Measurements from ENCODE around the gene PKD1L1.
"Not testable (repeated sequence)": the region's sequence is repeated elsewhere in the genome, so short reads cannot be mapped to it uniquely, and the experiment has no call there.

PKD1L1 gene

DNA sequence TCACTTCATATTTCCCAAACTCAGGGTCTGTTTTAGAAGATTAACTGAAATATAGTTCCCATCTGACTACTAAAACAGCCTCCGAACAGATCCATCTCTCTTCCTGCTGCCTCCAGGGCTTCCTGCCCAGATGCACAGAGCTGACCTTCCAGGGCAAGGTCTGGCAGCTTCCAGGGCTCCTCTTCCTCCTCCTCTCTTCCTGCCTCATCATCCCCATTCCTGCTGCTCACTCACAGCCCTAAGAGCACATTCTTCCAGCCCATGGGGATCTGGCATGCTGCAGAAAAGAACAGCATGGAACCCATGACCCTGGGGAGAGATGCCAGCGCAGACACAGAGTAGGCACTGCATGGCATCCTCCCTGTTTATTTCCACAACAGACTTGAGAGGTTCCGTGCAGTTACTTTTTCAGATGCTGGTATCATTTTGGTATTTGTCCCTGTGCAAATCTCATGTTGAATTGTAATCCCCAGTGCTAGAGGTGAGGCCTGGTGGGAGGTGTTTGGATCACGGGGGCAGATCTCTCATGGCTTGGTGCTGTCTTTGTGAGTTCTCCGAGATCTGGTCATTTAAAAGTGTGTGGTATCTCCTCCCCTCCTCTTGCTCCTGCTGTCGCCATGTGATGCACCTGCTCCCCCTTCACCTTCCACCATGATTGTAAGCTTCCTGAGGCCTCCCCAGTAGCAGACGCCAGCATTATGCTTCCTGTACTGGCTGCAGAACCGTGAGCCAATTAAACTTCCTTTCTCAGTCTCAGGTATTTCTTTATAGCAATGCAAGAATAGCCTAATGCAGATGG is 4.4 kb downstream of the PKD1L1 start:
- no peaks in the 10 kb centered on the region for H3K9me3 ChIP-seq
- H3K4me1 ChIP-seq (ENCODE audit: control insufficient read depth in 1 of 2, insufficient read depth in 1 of 2, low read depth in 1 of 2, low read length in 1 of 2): peaks cover 17 to 18% of the 10 kb centered on the region in 2 experiments
- no peaks in the 10 kb centered on the region for H3K36me3 ChIP-seq
- TF ChIP-seq, protein P1, sequence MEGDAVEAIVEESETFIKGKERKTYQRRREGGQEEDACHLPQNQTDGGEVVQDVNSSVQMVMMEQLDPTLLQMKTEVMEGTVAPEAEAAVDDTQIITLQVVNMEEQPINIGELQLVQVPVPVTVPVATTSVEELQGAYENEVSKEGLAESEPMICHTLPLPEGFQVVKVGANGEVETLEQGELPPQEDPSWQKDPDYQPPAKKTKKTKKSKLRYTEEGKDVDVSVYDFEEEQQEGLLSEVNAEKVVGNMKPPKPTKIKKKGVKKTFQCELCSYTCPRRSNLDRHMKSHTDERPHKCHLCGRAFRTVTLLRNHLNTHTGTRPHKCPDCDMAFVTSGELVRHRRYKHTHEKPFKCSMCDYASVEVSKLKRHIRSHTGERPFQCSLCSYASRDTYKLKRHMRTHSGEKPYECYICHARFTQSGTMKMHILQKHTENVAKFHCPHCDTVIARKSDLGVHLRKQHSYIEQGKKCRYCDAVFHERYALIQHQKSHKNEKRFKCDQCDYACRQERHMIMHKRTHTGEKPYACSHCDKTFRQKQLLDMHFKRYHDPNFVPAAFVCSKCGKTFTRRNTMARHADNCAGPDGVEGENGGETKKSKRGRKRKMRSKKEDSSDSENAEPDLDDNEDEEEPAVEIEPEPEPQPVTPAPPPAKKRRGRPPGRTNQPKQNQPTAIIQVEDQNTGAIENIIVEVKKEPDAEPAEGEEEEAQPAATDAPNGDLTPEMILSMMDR (IDR thresholded peaks at IDR 0.05): no peak
- H3K4me3 ChIP-seq (ENCODE audit: low read depth in 1 of 2, low read length in 1 of 2): no peak overlapping the region
- no peak overlapping the region for H3K27ac ChIP-seq
- no peaks in the 10 kb centered on the region for H3K27me3 ChIP-seq

DNA sequence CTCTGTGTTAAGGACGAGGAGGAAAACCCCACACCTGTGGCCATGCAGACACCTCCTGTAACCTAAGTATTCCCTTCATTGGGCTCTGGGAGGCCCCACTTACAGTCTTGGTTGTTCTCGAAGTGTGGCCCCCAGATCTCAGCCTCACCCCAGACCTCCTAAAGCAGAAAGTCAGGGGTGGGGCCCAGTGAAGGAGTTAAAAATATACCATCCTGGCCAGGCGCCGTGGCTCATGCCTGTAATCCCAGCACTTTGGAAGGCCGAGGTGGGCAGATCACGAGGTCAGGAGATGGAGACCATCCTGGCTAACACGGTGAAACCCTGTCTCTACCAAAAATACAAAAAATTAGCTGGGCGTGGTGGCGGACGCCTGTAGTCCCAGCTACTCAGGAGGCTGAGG is 5.6 kb downstream of the PKD1L1 start:
- peaks cover 17 to 18% of the 10 kb centered on the region in 2 experiments for H3K4me1 ChIP-seq (ENCODE audit: control insufficient read depth in 1 of 2, insufficient read depth in 1 of 2, low read depth in 1 of 2, low read length in 1 of 2)
- H3K27ac ChIP-seq; H3K27me3 ChIP-seq; H3K4me3 ChIP-seq (ENCODE audit: low read depth in 1 of 2, low read length in 1 of 2); H3K36me3 ChIP-seq; H3K9me3 ChIP-seq: not testable (repeated sequence)

DNA sequence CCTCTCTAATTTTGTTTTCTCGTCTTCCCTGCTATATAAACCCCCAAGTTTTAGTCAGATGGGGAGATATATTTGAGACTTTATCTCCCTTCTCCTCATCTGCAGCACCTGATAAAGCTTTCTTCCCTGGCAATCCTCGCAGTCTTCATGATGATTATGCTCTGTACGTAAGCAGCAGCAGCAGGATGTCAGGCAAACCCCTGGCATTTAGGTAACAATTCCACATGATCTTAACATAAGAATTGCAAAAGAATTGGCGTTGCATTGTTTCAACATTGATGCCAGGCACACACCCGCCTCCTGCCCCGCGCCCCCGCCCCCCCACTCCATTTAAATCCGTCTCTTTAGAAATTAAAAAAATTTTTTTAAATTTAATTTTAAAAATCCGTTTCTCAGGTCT is 6.1 kb downstream of the PKD1L1 start:
- H3K27ac ChIP-seq: no peak overlapping the region
- no peaks in the 10 kb centered on the region for H3K27me3 ChIP-seq
- H3K4me3 ChIP-seq (ENCODE audit: low read depth in 1 of 2, low read length in 1 of 2): no peak overlapping the region
- no peaks in the 10 kb centered on the region for H3K9me3 ChIP-seq
- H3K4me1 ChIP-seq (ENCODE audit: control insufficient read depth in 1 of 2, insufficient read depth in 1 of 2, low read depth in 1 of 2, low read length in 1 of 2): peaks cover 17 to 18% of the 10 kb centered on the region in 2 experiments
- TF ChIP-seq, protein P1 (IDR thresholded peaks at IDR 0.05): no peak
- no peaks in the 10 kb centered on the region for H3K36me3 ChIP-seq

DNA sequence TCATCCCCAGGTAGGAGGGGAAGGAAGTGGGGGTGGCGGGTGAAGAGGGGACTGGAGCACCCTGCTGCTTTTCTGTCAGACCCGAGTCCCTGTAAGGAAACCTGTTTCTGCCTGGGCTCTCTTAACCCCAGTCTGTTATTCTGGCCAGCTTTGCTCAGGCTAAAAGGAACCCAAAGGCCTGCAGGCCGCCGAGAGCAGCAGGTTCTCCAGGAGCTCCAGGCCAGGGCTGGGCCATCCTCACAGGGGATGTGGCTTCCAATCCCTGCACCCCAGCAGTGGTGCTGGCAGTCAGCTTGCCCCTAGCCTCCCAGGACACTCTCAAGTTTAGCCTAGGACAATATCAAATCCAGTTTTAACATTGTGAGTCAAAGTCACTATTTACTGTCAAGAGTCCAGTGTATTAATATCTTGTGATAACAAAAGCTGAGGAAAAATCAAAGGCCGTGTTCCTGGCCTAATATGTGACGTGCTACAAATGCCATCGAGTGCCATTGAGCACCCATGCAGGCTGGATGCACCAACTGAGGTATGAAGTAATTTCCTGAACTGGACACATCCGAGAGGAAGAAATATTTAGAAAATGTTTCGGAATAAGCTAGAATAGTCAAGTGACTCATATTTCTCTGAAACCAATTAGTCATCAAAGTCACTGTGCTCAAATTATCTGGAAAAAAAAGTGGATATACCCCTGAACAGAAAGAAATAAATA is 7.0 kb downstream of the PKD1L1 start:
- Histone ChIP-seq H3K4me1 (ENCODE audit: control insufficient read depth in 1 of 2, insufficient read depth in 1 of 2, low read depth in 1 of 2, low read length in 1 of 2) (peaks cover 17 to 18% of the 10 kb centered on the region in 2 experiments), H3K27ac (no peak overlapping the region), H3K27me3 (no peaks in the 10 kb centered on the region), H3K36me3 (no peaks in the 10 kb centered on the region), H3K4me3 (ENCODE audit: low read depth in 1 of 2, low read length in 1 of 2) (no peak overlapping the region), H3K9me3 (no peaks in the 10 kb centered on the region)
- TF ChIP-seq, protein P1 (IDR thresholded peaks at IDR 0.05): no peak

DNA sequence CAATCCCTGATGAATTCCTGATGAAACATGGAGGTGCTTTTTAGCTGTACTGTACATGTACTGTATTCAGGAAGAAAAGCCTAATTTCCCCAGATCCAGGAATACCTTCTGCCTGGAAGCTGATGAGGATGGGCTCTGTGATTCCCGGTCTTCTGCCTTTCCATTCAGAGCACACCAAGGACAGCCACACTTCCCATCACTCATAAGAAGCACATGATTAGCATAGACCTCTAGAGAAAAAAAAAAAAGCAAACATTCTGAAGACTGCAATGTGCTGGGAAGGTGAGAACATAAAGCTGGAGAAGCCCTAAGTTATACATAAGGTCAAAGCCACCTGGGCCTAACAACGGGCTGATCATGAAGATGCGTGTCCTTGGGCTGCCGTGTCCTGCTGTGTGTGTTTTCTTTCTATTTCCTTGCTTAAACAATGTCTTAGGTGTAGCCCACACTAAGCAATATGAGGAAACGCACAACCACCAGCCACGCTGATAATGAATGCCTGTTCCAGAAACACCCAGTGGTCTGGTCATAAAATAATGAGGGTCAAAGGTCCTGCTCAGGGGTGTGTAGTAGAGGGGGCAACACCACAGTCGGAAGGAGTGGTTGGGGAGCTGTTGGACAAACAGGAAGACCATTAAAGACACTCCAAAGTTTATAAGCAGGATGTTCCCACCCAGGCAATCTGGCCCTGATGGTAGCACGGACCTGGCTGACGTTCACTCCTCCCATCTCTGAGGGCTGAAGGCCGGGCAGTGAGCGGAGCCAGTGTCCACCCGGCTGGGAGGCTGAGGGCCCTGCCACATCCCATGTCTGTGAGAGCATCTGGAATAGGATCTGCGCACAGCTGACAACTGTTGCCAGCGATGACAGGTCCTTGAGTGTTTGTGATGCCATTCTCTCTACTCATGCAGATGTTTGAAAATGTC is 7.9 kb downstream of the PKD1L1 start:
- Histone ChIP-seq H3K9me3 (no peaks in the 10 kb centered on the region), H3K27ac (no peak overlapping the region)

More for the DNA sequence above, 7.9 kb downstream of the PKD1L1 start:
- TF ChIP-seq, protein P1 (IDR thresholded peaks at IDR 0.05): no peak
- H3K27me3 ChIP-seq: no peaks in the 10 kb centered on the region
- peaks cover 17 to 18% of the 10 kb centered on the region in 2 experiments for H3K4me1 ChIP-seq (ENCODE audit: control insufficient read depth in 1 of 2, insufficient read depth in 1 of 2, low read depth in 1 of 2, low read length in 1 of 2)
- no peaks in the 10 kb centered on the region for H3K36me3 ChIP-seq
- no peak overlapping the region for H3K4me3 ChIP-seq (ENCODE audit: low read depth in 1 of 2, low read length in 1 of 2)

All from neutrophil (primary cell).